Astrocyte (in vitro differentiated cells and primary cell): ENCODE measurements around the gene EIF1.

Experiments
- CTCF ChIP-seq: IDR thresholded peaks from 2 replicates; pipeline ENCODE4 v1.5.1; 2011; ENCODE audit warnings: low read depth, mild to moderate bottlenecking, inconsistent platforms, low read length, moderate library complexity; ENCODE audit not compliant: insufficient read depth
- EZH2 ChIP-seq: IDR thresholded peaks from 2 replicates; pipeline ENCODE4 v1.6.1; 2012; ENCODE audit warnings: mild to moderate bottlenecking, low read length, inconsistent platforms; ENCODE audit not compliant: insufficient read depth

DNA sequence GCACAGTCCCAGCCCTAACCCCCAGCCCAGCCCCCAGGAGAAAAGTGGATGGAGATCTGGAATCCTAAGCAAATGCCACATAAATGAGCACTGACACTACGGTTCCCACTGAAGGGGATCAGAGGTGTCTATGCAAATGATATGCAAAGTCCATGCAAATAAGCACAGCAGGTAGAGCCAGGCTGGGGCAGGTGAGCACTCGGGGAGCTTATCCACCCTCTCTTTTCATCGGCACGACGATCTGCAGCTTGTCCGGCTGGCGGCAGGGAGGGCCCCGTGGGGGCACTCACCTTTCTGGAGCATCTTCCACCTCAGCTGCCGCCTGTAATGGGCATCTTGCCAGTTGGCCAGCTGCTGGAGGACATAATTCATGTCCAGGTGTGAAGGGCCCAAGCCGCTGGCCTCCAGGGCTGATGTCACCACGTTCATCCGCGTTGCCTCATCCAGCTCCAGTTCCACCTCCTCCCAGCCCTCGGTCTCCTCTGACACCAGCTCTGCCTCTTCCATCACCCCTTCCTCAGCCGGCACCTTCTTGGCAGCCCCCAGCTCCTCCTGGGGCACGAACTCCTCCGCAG lies 35.9 kb downstream of the EIF1 start:
- TF ChIP-seq CTCF (no peak), EZH2 (no peak)
